RPMI7951 (cell line): ENCODE measurements around the gene PGS1. TPM values are rescaled to one million over a fixed set of nuclear protein-coding genes. Genes with fewer than 3 reads are reported as not detected.

Source experiments
- DNase-seq: peaks from one replicate; pipeline ENCODE4 v3.0.0-alpha.2; 2012; ENCODE audit warnings: low read depth
- total RNA-seq: library from RNA; depleted of rRNA; stranded (reverse); fragments of >200 nt; shearing (Covaris generic); gene quantifications from 2 replicates; pipeline ENCODE4 v1.2.3, GENCODE V29; 2014

The PGS1 gene
- total RNA-seq, 1 experiment from 2014 or later: 19.5 TPM

- no peak for DNase-seq
These were observed 31.7 kb upstream of the PGS1 start for GRCh38 chr17:78346605-78347250.

GRCh38 chr17:78347453-78347852 lies 31.0 kb upstream of the PGS1 start:
- no peak for DNase-seq

- no peak for DNase-seq
These were observed 30.2 kb upstream of the PGS1 start for GRCh38 chr17:78348055-78348770.

GRCh38 chr17:78349891-78350642 lies 28.4 kb upstream of the PGS1 start:
- DNase-seq: no peak

GRCh38 chr17:78351449-78352006 lies 26.9 kb upstream of the PGS1 start:
- DNase-seq: peak; percentile 84

- DNase-seq: no peak
These were observed 24.6 kb upstream of the PGS1 start for GRCh38 chr17:78353834-78354233.

- no peak for DNase-seq
These were observed 23.3 kb upstream of the PGS1 start for GRCh38 chr17:78355045-78355641.

GRCh38 chr17:78355701-78356100 lies 22.7 kb upstream of the PGS1 start:
- DNase-seq: no peak

GRCh38 chr17:78356101-78356713 lies 22.2 kb upstream of the PGS1 start:
- peak; percentile 93 for DNase-seq

GRCh38 chr17:78357177-78357586 lies 21.3 kb upstream of the PGS1 start:
- DNase-seq: peak; percentile 85

GRCh38 chr17:78357672-78358537 lies 20.5 kb upstream of the PGS1 start:
- no peak for DNase-seq

- DNase-seq: no peak
These were observed 19.7 kb upstream of the PGS1 start for GRCh38 chr17:78358538-78359320.

GRCh38 chr17:78359321-78359996 lies 19.0 kb upstream of the PGS1 start:
- no peak for DNase-seq

GRCh38 chr17:78359997-78360370 lies 18.5 kb upstream of the PGS1 start, which contains the start of gene SOCS3:
TSS of gene SOCS3 (minus strand) at chr17:78360077. CDS start at chr17:78359095, 982 bp downstream.
- DNase-seq: peak; percentile 95

GRCh38 chr17:78360371-78361224 lies 17.9 kb upstream of the PGS1 start:
- DNase-seq: peak; percentile 66

GRCh38 chr17:78361225-78361701 lies 17.2 kb upstream of the PGS1 start:
- DNase-seq: no peak

- no peak for DNase-seq
These were observed 16.2 kb upstream of the PGS1 start for GRCh38 chr17:78362232-78362631.

GRCh38 chr17:78362671-78363070 lies 15.8 kb upstream of the PGS1 start:
- DNase-seq: no peak
